Non-pigmented ciliary epithelial cell (primary cell): ENCODE data around the gene KRTAP10-6.
"Not testable (repeated sequence)": the region's sequence is repeated elsewhere in the genome, so short reads cannot be mapped to it uniquely, and the experiment has no call there.

ENCODE experiments used
- DNase-seq: peaks from one replicate; pipeline ENCODE4 v3.0.0-alpha.2; 2010; ENCODE audit warnings: low read depth

The KRTAP10-6 gene, protein sequence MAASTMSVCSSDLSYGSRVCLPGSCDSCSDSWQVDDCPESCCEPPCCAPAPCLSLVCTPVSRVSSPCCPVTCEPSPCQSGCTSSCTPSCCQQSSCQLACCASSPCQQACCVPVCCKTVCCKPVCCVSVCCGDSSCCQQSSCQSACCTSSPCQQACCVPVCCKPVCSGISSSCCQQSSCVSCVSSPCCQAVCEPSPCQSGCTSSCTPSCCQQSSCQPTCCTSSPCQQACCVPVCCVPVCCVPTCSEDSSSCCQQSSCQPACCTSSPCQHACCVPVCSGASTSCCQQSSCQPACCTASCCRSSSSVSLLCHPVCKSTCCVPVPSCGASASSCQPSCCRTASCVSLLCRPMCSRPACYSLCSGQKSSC

DNA sequence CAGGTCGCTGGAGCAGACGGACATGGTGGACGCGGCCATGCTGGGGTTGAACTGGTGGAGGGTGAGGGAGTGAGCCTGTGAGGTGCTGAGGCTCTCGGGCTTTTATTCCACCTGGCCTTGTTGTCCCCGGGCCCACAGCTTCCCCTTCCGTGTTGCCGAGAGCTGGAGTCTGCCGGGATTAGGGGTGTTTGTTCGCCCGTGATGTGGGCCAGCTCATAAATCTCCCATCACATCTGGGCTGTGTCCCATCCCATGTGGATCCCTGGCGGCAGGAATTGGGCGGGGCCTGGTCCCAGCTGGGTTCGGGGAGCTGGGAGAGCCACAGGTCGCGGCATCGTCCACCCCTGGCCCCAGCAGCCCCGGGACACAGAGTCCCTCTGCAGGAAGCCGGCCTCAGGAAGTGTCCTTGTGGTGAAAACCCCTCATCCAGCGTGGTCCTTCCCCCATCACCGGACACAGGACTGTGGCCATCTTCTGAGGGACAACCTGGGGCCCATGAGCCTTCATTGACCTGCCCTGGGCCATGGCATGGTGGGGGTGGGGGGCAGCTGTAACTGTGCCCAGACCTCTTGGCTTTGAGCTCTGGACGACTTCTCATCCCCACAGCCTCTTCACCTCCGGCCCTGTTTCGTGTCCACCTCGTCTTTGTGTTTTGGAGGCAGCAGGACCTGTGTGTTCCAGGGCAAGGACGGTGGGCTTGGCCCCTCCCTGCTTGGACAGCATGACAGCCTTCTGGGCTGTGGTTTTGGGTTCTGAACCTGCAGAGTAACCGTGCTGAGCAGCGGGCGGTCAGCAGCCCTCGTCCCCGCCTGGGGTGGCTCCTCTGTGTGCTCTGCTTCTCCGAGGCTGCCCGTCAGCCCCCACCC, at the start of gene KRTAP10-6:
TSS of gene KRTAP10-6 (minus strand) at position 60 of the 866 bp plus-strand sequence. CDS start at position 39, 21 bp downstream.
- no peak for DNase-seq

DNA sequence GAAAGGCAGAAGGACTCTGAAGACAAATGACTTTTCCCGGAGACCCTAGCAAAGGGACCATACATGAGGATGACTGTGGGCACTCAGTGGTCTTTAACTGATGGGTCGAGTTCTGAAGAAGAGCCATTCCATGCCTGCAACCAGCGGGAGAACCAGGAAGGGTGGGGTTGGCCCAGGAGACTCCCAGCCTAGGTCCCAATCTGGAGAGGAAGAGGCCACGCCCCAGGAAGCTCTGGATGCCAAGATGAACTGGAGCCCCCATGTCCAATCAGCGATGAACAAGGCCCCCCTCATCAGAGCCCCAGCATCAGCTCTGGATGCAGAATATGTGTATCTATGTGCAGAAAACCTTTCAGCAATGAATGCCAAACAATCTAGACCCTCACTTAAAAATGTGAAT, 48.5 kb upstream of the KRTAP10-6 start:
- no peak for DNase-seq

DNA sequence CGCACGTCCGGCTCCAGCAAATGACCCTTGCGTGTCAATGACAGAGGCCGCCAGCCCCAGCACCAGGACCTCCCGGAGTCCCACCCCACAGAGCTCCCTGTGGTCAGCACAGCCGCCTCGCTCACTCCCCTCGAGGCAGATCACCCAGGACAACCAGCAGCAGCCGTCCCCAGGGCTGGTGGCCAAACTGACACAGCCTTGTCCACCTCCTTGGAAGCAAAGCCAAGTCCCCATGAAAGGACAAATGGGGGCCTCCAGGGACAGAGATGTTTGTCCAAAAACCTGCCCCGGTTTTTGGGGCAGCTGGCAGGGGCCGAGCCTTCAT, 47.0 kb upstream of the KRTAP10-6 start:
- no peak for DNase-seq

DNA sequence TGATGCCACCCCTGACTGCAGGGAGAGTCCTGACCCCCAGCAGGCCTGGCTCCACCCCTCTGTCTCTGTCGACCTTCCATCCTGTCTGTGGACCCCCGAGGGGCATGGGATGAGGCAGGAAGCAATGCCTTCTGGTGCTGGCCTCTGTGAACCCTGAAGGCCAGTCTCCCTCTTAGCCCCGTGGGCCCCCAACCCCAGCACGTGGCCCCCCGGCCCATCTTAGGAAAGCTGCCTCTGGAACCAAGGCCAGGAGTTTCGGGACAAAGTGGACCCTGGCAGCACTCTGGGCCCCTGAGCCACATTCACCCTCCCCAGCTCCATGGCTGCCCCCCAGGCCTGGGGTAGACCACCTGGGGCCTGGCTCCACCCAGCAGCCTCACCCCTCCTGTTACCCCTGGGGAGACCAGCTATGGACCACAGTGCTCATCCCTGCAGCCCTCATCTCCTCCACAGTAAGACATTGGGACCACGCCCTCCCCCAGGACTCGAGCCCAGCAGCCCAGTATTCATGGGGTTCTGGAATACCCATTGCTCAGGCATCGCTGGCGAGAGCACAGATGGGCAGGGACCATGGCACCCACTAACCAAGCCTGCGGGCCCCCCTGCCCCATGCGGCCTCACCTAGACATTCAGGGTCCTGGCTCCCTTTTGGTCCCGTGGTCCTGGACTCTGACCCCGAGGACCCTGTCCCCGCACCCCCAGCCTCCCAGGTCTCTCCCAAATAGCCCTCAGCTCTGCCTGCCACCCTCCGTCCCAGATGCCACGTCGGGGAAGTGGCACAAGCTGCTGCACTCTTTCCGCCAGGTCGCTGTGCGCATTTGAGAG, 46.4 kb upstream of the KRTAP10-6 start:
- not testable (repeated sequence) for DNase-seq

DNA sequence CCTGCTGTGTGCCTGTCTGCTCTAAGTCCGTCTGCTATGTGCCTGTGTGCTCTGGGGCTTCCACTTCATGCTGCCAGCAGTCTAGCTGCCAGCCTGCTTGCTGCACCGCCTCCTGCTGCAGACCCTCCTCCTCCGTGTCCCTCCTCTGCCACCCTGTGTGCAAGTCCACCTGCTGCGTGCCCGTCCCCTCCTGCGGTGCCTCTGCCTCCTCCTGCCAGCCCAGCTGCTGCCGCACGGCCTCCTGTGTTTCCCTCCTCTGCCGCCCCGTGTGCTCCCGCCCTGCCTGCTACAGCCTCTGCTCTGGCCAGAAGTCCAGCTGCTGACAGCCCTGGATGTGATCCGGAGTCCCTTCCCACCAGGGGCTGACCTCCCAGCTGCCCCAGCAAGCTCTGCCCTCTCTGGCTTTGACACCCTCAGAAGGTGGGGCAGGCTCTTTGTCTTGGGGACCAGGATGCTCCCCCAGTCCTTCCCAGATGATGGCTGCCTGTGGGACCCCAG, 45.6 kb upstream of the KRTAP10-6 start:
- DNase-seq, result not testable (repeated sequence)

DNA sequence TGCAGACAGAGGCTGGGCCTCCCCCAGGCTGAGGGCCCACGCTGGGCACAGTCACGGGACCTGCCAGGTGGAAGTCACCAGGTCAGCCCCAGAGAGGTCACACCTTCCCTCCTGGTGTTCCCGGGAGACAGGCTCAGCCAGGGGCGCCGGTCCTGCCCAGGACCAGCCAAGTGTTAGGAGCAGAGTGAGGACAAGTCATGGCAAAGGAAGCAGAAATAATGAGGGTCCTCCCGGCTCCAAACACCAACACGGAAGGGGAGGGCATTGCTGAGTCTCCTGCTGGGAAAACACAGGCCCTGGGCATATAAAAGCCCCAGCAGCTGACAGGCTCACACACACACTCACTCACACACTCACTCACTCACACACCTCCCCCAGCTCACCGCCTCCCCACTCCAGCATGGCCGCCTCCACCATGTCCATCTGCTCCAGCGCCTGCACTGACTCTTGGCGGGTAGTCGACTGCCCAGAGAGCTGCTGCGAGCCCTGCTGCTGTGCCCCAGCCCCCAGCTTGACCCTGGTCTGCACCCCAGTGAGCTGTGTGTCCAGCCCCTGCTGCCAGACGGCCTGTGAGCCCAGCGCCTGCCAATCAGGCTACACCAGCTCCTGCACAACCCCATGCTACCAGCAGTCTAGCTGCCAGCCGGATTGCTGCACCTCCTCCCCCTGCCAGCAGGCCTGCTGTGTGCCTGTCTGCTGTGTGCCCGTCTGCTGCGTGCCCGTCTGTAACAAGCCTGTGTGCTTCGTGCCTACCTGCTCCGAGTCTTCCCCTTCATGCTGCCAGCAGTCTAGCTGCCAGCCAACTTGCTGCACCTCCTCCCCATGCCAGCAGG, 44.9 kb upstream of the KRTAP10-6 start, which contains the start of gene KRTAP10-10:
TSS of gene KRTAP10-10 (plus strand) at position 339 of the 833 bp plus-strand sequence. CDS start at position 401, 62 bp downstream.
- no peak for DNase-seq

DNA sequence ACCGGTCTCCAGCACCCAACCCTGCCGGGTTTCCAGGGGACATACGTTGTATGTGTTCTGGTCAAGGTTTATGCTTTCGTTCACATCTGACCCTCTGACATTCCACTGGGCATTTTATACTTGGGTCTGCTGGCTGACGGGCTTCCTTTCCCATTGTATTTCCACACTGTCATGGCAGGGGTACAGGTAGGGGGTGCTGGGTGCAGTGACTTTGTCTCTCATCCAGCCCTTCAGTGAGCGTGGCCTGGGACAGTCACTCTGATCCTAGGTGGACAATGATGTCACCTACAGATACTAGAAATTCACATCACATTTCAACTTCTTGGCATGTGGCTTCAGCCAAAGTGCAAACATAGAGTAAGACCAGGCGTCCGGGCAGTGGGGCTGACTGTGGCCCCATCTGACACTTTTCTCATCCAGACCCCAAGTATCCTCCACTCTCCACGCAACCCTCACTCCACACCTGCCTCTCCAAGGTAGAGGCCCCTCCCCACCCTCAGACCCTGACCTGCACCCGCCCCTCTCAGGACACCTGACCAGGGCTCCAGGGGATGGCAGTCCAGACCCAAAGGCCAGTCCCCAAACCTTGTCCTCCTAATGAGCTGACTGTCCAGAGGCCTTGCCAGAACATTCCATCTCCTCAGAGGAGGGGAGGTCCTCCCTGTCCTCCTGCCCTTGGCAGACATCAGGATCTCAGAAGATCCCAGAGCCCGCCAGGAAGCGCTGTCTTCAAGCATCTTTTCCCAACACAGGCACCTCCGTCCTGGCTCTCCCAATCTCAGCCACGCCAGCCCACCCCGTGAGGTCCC, 44.1 kb upstream of the KRTAP10-6 start:
- DNase-seq, result no peak

DNA sequence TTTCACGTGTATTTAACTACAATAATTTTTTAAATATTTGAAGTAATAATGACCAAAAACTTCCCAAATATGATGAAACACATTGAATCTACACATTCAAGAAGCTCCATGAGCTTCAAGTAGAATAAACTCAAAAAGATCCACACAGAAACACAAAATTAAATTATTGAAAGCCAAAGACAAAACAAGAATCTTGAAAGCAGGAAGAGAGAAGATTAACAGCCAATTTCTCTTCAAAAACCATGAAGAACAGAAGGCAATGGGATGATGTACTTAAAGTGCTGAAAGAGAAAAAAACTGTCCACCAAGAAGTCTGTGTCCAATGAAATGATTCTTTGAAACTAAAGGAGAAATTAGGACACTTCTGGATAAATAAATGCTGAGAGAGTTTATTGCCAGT, 39.8 kb upstream of the KRTAP10-6 start:
- no peak for DNase-seq

DNA sequence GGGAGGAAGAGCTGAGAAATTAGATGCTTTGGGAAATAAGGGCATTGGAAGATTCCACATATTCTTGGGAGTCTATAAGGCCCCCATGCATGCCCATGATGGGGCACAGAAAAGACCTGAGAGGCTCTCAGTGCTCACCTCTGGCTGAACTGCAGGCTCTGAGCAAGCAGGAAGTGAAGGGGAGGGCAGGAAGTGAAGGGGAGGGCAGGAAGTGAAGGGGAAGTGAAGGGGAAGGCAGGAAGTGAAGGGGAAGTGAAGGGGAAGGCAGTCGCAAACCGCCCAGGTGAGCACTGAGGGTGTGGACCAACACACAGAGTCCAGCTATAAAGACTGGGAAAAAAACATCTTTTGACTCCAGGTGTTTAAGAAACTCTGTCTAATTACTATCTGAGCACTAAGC, 38.1 kb upstream of the KRTAP10-6 start:
- no peak for DNase-seq

DNA sequence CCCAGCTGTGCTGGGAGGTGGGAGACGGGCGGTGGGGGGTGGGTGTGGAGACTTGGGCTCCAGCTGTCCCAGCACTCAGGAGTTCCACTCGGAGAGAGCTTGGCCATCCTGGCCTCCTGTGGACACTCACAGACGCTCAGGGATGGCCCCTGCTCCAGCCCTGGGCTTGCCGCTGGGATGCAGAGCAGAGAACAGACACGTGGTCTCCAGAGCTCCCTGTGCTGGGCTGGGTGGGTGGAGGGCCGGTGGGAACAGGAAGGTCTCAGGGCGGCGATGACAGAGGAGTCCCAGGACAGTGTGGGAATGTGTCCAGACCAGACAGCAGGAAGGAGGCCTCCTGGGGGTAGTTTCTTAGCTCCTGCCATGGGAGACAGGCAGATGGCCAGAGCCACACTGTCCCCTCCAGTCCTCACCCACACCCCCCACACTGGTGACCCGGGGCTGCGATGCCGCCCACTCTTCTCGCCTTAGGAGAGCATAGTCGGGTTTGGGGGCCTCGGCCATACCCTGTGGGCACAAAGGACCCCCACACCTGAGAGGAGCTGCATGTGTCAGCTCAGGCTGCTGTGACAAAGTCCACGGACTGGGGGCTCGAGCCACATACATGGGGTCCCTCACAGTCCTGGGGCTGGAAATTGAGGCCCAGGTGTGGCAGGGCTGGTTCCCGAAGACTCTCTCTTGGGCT, 36.5 kb upstream of the KRTAP10-6 start:
- DNase-seq, result no peak

DNA sequence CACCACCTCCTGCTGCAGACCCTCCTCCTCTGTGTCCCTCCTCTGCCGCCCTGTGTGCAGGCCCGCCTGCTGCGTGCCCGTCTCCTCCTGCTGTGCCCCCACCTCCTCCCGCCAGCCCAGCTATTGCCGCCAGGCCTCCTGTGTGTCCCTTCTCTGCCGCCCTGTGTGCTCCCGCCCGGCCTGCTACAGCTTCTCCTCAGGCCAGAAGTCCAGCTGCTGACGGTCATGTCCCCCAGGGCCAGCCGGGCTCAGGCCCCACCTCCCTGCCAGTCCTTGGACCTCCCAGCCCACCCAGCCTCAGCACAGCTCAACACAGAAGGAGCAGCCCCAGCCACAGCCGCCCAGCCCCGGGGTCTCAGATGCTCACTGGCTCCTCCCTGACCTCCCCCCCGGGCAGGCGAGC, 35.5 kb upstream of the KRTAP10-6 start:
- not testable (repeated sequence) for DNase-seq

DNA sequence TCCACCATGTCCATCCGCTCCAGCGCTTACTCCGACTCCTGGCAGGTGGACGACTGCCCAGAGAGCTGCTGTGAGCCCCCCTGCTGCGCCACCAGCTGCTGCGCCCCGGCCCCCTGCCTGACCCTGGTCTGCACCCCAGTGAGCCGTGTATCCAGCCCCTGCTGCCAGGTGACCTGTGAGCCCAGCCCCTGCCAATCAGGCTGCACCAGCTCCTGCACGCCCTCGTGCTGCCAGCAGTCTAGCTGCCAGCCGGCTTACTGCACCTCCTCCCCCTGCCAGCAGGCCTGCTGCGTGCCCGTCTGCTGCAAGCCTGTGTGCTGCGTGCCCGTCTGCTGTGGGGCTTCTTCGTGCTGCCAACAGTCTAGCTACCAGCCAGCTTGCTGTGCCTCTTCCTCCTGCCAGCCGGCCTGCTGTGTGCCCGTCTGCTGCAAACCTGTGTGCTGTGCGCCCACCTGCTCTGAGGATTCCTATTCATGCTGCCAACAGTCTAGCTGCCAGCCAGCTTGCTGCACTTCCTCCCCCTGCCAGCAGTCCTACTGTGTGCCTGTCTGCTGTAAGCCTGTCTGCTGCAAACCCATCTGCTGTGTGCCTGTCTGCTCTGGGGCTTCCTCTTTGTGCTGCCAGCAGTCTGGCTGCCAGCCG, 35.0 kb upstream of the KRTAP10-6 start:
- DNase-seq, result not testable (repeated sequence)

DNA sequence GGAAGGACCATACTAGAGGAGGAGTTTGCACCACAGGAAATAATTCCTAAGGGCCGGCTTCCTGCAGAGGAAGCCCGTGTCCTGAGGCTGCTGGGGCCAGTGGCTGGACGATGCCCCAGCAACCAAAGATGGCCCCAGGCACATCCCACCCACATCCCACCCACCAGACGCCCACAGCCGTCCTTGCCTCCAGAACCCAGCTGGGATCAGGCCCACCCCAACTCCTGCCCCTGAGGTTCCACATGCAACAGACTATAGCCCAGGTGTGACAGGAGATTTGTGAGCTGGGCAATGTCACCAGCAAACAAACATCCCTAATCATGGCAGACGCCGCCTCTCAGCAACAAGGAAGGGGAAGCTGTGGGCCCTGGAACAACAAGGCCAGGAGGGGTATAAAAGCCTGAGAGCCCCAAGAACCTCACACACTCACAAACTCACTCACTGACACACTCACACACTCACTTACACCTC, 34.4 kb upstream of the KRTAP10-6 start, which contains the start of gene KRTAP10-9:
TSS of gene KRTAP10-9 (plus strand) at position 421 of the 471 bp plus-strand sequence. CDS start 79 bp downstream, outside the sequence.
- no peak for DNase-seq

DNA sequence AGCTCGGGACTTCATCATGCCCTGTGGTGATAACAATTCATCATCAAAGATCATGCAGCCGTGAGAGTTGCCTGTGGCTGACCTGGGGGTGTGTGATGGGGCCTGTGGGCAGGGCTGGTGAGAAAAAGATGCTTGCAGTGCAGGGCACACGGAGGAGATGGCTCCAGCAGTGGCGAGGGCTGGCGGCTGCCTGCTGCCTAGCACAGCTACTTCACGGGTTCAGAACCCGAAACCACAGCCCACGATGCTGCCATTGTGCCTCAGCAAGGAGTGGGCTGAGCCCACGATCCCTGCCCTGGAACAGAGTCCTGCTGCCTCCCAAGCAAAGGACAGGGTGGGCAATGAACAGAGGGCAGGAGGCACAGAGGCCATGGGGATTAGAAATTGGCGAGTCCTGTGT, 34.0 kb upstream of the KRTAP10-6 start:
- DNase-seq, result no peak

DNA sequence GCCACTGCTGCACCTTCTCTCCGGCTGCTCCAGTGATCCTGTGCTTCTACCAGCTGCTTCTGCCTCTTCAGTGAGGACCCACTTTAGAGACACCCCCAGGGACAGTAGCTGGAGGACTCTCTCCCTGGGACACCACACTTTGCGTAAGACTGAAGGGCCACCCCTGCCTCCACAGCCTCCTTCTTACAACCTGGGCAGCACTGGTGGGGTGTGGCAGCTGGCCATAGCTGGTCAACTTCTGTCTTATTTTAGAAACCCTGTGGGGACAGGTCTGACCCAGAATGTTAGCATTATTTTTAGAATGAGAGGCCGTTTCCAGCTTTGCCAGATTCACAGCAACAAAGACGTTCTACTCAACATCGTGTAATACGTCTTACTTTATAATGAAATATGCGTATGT, 33.5 kb upstream of the KRTAP10-6 start:
- DNase-seq, result no peak

DNA sequence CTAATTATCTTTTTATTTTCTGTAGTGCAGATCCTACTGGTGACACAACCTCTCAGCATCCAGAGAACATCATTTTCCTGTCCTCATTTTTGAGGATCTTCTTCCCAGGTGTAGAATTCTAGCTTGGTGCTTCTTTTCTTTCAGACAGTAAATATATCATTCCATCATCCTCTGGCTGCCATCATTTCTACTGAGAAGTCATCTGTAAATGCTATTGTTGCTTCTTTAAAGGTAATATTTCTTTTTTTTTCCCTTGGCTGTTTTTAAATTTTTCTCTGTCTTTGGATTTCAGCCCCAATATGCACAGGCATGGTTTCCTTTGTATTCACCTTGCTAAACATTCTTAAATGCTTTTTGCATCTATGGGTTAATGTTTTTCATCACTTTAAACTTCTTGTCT, 31.3 kb upstream of the KRTAP10-6 start:
- no peak for DNase-seq

DNA sequence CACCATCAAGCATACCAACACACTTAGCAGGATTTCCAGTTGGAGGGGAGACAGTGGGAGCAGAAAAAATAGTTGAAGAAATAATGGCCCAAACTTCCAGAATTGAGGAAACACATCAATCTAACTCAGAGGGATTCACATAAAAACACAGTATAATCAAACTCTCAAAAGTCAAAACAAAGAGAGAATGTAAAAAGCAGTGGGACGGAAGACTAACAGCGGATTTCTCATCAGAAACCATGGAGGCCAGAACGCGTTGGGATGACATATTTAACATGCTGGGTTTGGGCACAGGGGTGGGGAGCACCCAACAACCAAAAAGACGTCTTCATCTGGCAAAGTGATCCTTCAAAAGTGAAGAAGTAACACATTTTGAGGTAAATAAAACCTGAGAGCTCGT, 27.6 kb upstream of the KRTAP10-6 start:
- DNase-seq, result no peak

DNA sequence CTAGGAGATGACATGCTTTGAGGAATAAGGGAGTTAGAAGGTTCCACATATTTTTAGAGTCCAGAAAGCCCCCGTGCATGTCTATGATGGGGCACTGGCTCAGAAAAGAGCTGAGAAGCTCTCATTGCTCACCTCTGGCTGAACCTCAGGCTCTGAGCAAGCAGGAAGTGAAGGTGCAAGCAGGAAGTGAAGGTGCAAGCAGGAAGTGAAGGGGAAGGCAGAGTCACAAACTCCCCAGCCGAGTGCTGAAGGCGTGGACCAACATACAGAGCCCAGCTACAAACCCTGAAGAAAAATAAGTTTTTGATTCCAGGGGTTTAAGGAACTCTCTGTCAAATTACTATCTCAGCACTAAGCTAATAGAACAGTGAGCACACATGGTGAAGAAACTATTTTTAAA, 26.6 kb upstream of the KRTAP10-6 start:
- DNase-seq, result no peak

DNA sequence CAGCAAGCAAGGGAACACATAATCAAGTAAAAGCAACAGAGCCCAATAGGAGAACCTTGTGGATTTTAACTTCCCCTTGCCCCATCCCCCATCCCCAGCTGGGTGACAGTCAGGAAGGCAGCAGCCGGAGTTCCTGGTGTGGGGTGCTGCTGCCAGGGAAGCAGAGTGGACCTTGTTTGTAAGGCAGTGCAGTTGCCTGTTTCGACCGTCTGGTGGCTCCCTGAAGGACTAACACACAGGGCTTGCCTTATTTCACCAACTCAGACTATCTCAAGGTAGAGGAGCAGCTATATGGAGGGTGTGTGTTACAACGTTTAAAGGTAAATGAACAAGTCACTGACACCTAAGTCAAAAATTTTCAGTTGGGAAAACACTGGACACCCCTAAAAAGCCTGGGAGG, 26.2 kb upstream of the KRTAP10-6 start:
- DNase-seq, result no peak
